ENCODE measurements around the gene GID8. TPM values are rescaled to one million over a fixed set of nuclear protein-coding genes. Genes with fewer than 3 reads are reported as not detected.

Gene GID8
- total and polyA plus RNA-seq, 2 experiments from 2014 or later = 41.8 to 106 TPM

GRCh38 chr20:62900052-62900691 is 37.8 kb upstream of the GID8 start:
- Mint-ChIP-seq H3K36me3 (ENCODE audit: low read depth) (peaks cover 55% of the 10 kb centered on the region), H3K4me1 (peaks cover 43% of the 10 kb centered on the region), H3K27ac (peak overlapping the region; percentile 90), H3K4me3 (peak overlapping the region; percentile 52; the same call in 2 of the 3 replicates), H3K9me3 (no peaks in the 10 kb centered on the region; the same call in 2 of the 3 replicates), H3K27me3 (ENCODE audit: insufficient read depth, low read depth, poor library complexity) (peaks cover 27% of the 10 kb centered on the region)
- Histone ChIP-seq H4K20me1 (replicated peaks; ENCODE audit: insufficient read depth) (peaks cover 54% of the 10 kb centered on the region), H2AFZ (no peak overlapping the region), H3K4me2 (peak overlapping the region; percentile 47), H3K27me3 (ENCODE audit: insufficient read depth) (no peaks in the 10 kb centered on the region), H3K4me3 (no peak overlapping the region; the same call in 1 of the 2 replicates), H3K4me1 (ENCODE audit: insufficient read depth) (peaks cover 38% of the 10 kb centered on the region), H3F3A (replicated peaks; ENCODE audit: low read depth) (peaks cover 66% of the 10 kb centered on the region), H3K27ac (ENCODE audit: low read depth) (peak overlapping the region; percentile 93), H3K36me3 (ENCODE audit: insufficient read depth) (peaks cover 49% of the 10 kb centered on the region), H3K79me2 (replicated peaks; ENCODE audit: insufficient read depth) (peaks cover 12% of the 10 kb centered on the region), H3K9me2 (ENCODE audit: insufficient read depth) (no peaks in the 10 kb centered on the region)
- ATAC-seq (peak; percentile 88), DNase-seq (ENCODE audit: low spot score) (peak; percentile 92)
- TF ChIP-seq POLR2AphosphoS5 (IDR thresholded peaks at IDR 0.05; ENCODE audit: low read depth) (peak; percentile 88), STAT1 (IDR thresholded peaks at IDR 0.05; ENCODE audit: unreplicated experiment) (no peak), JUNB (IDR thresholded peaks at IDR 0.05; ENCODE audit: unreplicated experiment) (no peak), EZH2phosphoT487 (IDR thresholded peaks at IDR 0.05; ENCODE audit: unreplicated experiment) (no peak), ZNF114 (CRISPR knock-in tag; IDR thresholded peaks at IDR 0.05) (no peak), ZNF462 (CRISPR knock-in tag; IDR thresholded peaks at IDR 0.05) (no peak), CREB1 (CRISPR knock-in tag; IDR thresholded peaks at IDR 0.05; ENCODE audit: low read depth) (0 out of 2 replicates have a peak, but pooled peaks have one; percentile 10), REST (IDR thresholded peaks at IDR 0.05; ENCODE audit: unreplicated experiment) (peak; percentile 23), EZH2 (IDR thresholded peaks at IDR 0.05; ENCODE audit: low read depth, unreplicated experiment) (no peak), CTCF (conservative IDR thresholded peaks at IDR 0.05; ENCODE audit: low read depth in 2 of 2) (peak; percentile 62 to 85), ZNF331 (CRISPR knock-in tag; IDR thresholded peaks at IDR 0.05; ENCODE audit: low read depth) (no peak), ETS1 (IDR thresholded peaks at IDR 0.05) (peak; percentile 32; the same call in 1 of the 2 replicates), NANOG (IDR thresholded peaks at IDR 0.05; ENCODE audit: borderline replicate concordance) (no peak)

Data from GM23338 (cell line).